HT-29 (cell line): ENCODE data around the gene TNFRSF14. TPM values are rescaled to one million over a fixed set of nuclear protein-coding genes. Genes with fewer than 3 reads are reported as not detected.
"Not testable (repeated sequence)": the region's sequence is repeated elsewhere in the genome, so short reads cannot be mapped to it uniquely, and the experiment has no call there.

Experiments used
- DNase-seq: peaks from one replicate; pipeline ENCODE4 v3.0.0-alpha.2; 2015; ENCODE audit warnings: low spot score
- total RNA-seq: library from RNA; depleted of rRNA; stranded (reverse); fragments of >200 nt; shearing (Covaris generic); gene quantifications from 2 replicates; pipeline ENCODE4 v1.2.3, GENCODE V29; 2014

TNFRSF14 gene
- total RNA-seq, 1 experiment from 2014 or later: 77.4 TPM

- DNase-seq: peak; percentile 40
Observed at GRCh38 chr1:2566101-2567045, 10.2 kb downstream of the TNFRSF14 start.

DNA sequence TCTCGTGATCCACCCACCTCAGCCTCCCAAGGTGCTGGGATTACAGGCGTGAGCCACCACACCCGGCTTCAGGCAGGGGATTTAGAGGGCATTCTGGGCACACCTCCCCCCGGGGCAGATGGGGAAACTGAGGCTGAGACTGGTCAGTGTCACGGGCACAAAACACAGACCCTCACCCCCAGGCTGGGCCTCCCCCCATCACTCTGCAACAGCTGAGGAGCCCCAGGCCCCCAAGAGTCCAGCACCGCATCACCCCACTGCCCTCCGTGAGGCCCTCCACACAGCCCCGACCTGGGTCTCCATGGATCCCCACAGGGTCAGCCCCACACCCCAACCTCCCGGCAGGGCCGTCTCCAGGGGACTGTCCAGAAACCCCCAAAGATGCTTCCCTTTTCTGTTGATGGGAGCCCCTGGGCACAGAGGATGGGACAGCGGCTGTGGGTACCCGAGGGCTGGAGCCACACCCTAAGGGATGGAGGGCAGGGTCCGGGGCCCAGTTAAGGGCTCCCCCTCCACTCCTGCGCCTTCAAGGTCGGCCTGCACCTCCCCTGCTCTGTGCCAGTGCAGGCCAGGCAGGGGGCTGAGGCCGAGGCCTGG, 11.0 kb downstream of the TNFRSF14 start:
- DNase-seq: no peak

- DNase-seq: not testable (repeated sequence)
Observed at GRCh38 chr1:2568187-2568816, 12.1 kb downstream of the TNFRSF14 start.

DNA sequence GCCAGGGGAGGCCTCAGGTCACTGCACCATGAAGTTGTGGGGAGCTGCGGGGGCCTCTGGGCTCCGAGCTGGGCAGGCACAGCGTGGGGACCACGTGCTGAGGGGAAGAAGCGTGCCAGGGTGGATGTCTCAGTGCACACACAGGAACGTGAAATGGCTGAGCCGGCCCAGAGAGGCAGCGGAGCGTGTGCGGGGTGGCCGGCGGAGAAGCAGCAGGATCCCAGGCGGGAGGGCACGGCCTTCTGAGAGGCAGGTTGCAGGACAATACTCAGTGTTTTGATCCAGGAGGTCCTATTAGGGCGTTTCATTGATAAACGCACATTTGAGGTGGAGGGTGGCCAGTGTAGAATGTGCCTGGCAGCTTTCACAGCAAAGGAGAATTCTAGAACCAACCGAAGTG, 12.9 kb downstream of the TNFRSF14 start:
- no peak for DNase-seq

- DNase-seq: not testable (repeated sequence)
Observed at GRCh38 chr1:2569703-2570102, 13.5 kb downstream of the TNFRSF14 start.

- DNase-seq: no peak
Observed at GRCh38 chr1:2570332-2570731, 14.2 kb downstream of the TNFRSF14 start.

- no peak for DNase-seq
Observed at GRCh38 chr1:2571348-2571747, 15.2 kb downstream of the TNFRSF14 start.

GRCh38 chr1:2573250-2573920, 17.2 kb downstream of the TNFRSF14 start:
- DNase-seq: no peak

DNA sequence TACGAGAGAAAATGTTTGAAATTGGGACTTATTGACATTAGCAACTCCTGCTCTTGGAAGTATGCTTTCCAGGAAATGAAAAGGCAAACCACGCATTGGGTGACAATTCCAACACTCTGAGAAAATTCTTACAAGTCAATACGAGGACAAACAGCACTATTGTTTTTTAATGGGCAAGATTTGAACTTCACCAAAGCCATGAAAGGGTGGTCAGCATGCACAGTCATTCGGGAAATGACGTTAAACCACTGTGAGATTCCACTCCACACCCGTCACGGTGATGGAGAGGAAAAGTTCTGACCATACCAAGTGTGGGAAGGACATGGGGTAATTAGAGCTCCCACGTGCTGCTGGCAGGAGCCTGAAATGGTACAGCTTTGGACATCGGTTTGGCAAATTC, 18.2 kb downstream of the TNFRSF14 start:
- DNase-seq: no peak

GRCh38 chr1:2575801-2576663, 19.9 kb downstream of the TNFRSF14 start:
- DNase-seq: peak; percentile 80

GRCh38 chr1:2577565-2578075, 21.4 kb downstream of the TNFRSF14 start:
- DNase-seq: not testable (repeated sequence)

- DNase-seq: no peak
Observed at GRCh38 chr1:2578758-2579118, 22.6 kb downstream of the TNFRSF14 start.

DNA sequence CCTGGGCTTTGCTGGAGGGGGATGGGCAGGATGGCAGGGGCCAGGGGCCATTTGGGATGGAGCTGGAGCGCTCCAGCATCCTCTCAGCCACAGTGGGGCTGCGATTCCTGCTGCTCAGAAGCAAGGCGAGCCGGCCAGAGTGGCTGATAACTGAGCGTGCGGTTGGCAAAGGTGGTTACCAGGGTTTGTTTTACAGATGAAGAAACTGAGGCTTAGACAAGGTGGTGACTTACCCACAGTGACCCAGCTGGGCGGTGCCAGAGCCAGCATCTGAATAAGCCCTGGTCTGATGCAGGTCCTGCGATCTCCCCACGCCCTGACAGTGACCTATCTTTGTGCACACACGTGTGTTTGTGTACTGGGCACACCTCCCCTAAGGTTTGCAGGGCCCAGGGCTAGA, 24.5 kb downstream of the TNFRSF14 start:
- DNase-seq: no peak

DNA sequence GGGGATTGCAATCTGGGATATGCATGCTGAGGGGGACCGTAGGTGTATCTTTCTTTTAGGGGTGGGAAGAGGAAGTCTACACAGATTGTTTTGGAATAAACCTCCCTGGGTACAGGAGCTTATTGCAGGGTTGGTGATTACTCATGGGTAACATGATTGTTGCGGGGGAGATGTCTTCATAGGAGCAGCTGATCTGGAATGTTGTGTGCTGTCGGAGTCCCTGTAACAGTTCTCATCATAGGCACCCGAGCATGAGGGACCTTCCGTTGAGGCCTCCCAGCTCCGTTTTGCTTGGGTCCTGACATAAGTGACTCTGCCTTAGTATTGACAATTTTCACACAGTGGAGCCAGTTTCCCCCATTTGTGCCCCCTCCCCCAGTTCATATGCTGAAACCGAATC, 26.2 kb downstream of the TNFRSF14 start:
- no peak for DNase-seq

GRCh38 chr1:2583331-2583791, 27.2 kb downstream of the TNFRSF14 start:
- DNase-seq: no peak

GRCh38 chr1:2583871-2584351, 27.7 kb downstream of the TNFRSF14 start:
- DNase-seq: peak; percentile 78

DNA sequence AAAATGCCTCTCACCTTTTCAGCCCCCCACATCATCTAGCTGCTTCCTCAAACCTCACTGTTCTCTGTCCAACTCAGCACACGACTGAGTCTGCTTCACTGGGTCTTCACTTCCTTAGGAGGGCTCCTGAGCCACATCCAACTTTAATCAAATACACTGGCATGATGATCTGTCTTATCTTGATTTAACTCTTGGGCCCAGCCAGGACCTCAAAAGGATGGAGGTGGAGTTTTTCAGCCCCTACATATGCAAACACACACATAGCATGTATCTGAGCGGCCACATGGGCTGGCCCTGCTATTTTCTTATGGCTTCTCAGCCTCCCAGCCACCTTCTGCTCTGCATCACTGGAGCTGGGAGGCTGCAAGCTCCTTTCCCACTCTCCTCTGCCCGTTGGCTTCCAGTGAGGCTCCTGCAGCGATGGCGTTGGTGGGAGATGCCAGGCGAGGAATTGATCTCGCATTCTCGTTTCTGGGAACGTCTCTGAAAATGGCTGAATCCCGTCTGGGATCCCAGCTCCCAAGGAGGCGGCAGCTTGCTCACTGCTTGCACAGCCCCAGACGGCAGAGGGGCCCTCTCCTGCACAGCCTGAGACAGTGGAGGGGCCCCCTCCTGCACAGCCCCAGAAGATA, 28.6 kb downstream of the TNFRSF14 start:
- DNase-seq: no peak

DNA sequence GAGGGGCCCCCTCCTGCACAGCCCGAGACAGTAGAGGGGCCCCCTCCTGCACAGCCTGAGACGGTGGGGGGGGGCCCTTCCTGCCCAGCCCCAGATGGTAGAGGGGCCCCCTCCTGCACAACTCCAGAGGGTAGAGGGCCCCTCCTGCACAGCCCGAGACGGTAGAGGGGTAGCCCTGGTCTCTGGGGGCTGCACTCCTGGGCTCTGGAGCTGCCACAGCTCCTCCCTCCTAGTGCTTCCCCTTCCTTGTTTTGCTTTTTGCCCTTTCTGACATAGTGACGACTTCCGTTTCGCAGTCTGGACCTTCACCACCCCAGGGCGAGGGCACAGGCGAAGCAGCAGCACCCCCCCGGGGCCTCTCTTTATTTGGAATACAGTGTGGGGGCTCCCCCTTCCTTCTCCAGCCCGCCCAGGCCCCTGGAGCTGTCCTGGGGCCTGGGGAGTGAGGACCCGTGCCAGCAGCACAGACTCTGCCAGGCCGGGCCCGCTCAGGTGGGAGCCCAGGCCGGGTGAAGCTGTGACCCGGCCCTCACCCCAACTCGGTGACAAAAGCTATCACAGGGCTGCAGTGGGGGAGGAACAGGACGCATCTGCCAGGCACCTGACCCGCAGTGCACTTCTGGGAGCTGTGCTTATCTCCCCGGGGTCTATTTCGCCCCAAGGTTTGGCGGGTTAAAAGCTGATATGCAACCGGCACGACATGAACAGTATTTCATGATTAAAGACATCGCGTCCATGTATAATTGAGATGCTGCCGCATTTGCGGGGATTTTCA, 29.3 kb downstream of the TNFRSF14 start:
- peak; percentile 65 for DNase-seq
